HS-27A (cell line): ENCODE results near the gene PLEKHB2.
"Not testable (repeated sequence)": the region's sequence is repeated elsewhere in the genome, so short reads cannot be mapped to it uniquely, and the experiment has no call there.

Experiments used
- DNase-seq: peaks from one replicate; pipeline ENCODE4 v3.0.0-alpha.2; 2012; ENCODE audit warnings: low read depth, missing footprints

The PLEKHB2 gene

DNA sequence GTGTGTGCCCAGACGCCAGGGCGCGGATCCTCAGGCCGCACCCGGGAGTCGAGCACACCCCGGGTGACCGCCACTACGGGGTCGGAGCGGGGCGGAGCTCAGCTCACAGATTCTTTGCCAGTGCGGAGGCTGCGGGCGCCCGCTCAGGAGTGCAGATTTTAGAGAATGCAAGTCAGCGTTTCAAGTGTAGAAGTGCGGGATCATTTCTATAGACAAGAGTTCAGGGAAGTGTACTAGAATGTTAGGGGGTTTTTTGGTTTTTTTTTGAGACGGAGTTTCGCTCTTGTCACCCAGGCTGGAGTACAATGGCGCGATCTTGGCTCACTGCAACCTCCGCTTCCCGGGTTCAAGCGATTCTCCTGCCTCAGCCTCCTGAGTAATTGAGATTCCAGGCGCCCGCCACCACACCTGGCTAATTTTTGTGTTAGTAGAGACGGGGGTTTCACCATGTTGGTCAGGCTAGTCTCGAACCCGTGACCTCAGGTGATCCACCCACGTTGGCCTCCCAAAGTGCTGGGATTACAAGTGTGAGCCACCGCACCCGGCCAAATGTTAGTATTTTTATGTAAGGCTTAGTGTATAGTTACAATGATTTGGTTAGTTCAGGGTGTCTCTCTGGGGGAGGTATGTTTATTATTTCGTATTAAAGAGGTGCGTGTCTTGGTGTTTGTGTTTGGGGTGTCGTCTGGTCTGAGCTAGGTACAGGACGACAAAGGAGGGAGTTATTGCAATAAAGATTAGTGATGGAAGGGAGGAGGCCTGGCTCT lies 11.3 kb upstream of the PLEKHB2 start:
- no peak for DNase-seq

DNA sequence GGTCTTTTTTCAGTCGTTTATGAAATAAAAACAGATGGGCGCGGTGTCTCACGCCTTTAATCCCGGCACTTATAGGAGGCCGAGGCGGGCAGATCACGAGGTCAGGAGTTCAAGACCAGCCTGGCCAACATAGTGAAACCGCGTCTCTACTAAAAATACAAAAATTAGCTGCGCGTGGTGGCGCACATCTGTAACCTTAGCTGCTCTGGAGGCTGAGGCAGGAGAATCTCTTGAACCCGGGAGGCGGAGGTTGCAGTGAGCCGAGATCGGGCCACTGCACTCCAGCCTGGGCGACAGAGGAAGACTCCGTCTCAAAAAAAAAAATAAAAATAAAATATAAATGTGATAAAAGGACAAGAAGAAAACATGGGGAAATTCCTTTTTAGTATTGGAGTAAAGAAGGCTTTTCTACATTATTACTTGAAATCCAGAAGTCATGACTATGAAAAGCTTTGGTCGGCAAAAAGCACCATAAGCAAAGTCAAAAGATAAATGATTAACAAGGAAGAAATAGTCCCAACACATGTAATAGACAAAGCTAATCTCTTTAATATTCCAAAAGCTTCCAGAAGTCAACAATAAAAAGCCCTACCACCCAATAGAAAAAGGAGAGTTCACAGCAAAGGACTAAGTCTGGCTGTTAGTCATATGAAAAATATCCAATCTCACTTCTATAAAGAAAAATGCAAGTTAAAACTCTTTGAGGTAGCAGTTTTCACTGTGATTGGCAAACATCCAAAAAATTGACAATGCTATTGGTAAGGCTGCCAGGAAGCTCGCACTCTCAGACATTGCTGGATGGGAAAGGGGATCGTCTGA lies 10.5 kb upstream of the PLEKHB2 start:
- DNase-seq, result no peak

DNA sequence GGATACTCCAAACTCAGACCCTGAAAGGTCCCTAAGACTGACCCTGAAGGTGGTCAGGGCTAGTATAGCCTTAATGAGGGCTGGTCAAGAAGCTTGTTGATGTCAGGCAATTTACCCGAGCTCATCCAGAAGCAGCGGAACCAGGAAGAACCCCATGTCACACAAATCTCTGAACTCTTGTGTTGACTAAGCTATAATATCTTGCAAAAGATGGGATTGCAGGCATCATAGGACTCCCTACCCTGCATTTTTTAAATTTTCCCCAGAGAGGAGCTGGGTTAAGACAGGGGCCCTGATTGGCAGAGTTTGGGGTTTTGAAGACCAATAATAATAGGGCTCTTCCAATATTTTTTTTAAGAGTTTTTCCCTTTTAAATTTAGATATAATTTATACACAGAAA lies 2.0 kb upstream of the PLEKHB2 start:
- DNase-seq, result no peak

DNA sequence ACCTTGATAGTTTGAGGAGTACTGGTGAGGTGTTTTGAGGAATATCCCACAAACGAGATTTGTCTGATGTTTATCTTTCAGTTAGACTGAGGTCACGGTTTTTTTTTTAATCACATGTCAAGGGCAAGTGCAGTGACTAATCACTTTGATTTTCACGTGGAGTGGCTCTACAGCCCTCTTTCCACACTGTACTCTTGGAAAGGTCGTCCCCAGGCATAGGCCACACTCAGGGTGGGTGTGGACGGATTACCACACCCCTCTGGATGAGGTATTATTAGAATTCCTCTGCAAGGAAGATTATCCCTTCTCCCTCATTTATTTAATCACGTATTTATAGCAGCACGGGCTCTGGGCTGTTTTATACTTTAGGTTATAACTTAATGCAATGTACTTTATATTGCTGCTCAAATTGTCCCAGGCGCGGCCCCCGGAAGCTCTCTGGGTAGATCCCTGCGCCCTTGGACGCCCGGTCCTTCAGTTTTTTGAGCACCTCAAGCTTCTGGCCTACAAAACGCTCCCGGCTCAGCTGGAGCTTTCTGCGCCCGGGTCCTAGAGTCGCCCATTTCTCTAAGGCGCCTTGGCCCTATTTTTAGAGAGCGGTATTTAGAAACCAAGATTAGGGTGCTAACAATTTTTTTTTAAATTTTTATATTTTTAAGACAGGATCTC lies 515 bp upstream of the PLEKHB2 start:
- peak; percentile 43 for DNase-seq

DNA sequence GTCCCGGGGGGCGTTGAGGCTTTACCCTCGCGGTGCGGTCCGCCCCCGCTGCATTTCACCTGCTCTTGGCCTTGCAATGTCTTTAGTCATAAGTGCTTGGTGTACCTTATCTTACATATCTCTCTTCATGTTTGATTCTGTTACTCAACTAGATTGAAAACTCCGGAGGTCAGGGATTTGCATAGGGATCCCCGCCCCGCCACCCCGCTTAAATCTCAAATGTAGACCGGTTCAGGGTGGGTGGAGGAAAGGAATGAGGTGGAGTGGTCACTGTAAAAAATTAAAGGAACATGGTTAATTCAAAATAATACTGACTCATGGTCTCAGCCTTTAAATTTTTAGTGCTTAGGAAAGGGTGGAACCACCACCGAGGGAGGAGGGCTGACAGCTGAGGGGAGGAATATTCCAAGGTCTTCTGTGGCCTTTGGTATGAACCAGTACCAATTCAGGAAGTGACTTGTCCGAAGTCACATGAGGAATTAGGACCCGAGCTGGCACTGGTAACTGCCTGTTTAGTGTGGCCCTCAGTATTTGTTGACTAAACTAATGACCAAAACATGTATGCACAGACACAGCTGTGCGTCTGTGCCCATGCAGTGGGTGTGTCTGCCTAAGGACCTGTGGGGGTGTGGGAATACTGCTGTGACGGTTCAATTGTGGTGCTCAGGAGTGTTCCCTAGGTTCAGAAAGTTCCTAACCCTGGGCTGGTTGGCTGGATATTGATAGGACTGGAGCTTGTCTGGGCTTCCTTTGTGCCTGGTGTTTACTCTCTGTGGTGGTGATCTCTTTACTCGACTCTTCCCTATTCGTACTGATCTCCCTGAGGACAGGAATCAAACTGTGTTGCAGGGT lies 1.0 kb downstream of the PLEKHB2 start:
- no peak for DNase-seq

DNA sequence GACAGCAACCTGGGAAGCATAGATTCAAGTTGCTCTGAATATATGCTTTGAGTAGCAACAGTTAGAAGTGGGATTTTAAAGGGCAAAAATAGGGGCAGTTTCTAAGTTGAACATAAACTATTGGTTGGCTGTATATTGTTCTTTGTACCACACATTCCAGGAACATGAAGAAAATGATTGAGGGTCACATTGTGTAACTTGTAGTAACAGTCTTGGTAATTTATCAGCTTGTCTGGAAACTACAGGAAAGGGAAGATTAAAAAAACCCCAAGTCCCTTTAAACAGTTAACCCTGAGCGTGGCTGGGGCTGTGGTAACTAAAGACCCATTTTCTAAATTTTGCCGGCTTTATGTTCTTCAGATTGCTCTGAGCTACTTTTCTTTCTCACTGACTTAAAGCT lies 7.4 kb downstream of the PLEKHB2 start:
- no peak for DNase-seq

DNA sequence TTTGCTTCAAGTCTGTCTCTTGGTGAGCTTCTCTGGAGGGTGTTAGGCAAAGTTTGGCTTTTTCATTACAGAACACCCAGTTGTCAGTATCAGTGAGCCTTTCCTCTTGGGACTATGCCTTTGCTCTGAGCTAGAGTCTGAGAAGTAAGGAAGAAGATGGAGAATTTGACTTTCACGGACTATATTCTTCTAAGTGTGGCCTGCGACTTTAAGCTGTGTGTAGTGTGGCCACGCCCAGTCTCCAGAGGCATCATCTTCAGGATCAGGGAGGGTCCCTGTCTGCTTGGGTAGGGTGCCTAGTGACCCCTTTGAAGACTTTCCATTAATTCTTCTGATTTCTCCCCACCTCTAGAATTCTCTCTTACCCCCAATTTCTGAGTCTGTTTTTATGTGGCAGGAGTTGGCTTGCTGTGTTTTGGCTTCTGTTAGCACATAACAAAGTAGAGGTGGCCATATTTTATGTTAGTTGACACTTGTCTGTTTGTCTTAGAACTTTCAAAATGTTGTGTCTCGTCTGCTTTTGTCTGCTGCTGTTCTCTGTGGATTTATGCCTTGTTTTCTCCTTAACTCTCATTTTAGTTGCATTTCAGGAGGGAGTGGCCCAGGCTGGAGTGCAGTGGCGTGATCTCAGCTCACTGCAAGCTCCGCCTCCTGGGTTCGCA lies 8.6 kb downstream of the PLEKHB2 start:
- no peak for DNase-seq

DNA sequence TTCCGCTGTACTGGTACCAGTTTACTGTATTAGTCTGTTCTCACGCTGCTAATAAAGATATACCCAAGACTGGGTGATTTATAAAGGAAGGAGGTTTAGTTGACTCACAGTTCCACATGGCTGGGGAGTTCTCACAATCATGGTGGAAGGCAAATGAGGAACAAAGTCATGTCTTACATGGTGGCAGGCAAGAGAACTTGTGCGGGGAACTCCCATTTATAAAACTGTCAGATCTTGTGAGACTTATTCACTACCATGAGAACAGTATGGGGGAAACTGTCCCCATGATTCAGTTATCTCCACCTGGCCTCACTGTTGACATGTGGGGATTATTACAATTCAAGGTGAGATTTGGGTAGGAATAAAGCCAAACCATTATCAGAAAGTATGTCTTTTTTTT lies 9.8 kb downstream of the PLEKHB2 start:
- not testable (repeated sequence) for DNase-seq

DNA sequence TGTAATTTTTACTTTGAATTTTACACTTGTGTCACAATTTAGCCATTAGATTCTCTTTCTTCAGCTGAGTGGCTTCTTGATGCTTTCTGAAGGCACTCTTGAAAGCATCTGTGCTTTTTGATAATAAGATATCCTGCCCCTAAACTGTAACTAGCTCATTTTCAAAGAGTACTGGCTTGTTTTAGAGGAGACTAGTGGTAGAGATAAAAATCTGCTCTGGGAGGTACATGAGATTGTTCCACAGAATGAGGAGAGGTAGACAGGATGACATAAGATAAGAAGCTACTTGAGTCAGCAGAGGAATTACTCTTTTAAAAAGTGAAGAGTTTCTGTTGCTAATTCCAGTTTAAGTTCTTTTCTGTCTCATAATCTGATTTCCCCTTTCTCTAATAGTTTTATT lies 10.6 kb downstream of the PLEKHB2 start:
- DNase-seq, result no peak

DNA sequence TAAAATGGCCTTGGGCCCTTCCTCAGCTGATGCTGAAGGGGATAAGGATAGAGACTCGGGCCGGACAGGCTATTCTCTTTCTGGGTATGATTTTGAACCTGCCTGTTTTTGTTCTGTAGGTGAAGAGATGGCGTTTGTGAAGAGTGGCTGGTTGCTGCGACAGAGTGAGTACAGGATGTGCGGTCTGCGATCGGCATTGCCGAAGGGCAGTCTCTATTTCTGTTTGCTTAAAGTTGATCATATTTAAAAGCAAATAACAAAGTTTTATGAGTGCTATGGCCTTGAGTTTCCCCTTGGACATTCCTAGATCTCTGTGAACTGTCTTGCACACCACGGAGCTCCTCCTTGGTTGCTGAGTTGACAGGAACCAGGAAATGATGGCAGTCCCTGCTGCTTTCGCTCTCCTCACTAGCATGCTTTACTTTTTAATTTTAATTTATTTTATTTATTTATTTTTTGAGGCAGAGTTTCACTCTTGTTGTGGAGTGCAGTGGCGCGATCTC lies 15.7 kb downstream of the PLEKHB2 start:
- DNase-seq, result no peak

DNA sequence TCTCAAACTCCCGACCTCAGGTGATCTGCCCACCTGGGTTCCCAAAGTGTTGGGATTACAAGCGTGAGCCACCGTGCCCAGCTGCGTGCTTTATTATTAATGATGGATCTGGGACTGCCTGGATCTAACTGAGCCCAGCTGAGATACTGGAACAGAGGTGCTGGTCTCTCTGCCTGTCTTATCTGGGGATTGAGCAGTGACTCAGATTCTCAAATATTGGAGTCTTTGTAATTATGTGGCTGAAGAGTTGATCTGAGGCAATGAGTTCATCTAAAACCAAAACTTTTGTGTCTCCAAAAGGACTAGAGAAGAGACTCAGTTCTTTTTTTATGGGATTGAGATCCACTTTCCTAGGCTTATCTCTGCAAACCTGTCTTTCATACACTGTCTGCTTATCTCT lies 16.3 kb downstream of the PLEKHB2 start:
- no peak for DNase-seq

DNA sequence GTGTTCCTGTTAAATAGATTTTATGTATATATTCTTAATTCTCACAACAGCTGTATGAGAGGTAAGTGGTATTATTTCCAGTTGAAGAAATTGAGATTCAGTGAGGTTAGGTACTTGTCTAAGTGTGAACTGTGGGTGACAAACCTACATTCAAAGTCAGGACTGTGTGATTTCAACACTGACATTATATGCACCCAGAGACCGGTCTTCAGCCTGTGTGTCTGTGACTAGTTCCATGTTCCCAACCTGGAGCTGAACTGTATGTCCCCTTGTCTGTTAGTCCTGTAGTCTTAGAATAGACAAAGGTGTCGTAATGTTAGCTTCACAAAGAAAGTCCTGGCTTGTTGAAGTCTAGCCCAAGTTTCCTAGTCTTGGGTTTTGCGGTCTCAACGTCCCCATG lies 17.4 kb downstream of the PLEKHB2 start:
- no peak for DNase-seq

DNA sequence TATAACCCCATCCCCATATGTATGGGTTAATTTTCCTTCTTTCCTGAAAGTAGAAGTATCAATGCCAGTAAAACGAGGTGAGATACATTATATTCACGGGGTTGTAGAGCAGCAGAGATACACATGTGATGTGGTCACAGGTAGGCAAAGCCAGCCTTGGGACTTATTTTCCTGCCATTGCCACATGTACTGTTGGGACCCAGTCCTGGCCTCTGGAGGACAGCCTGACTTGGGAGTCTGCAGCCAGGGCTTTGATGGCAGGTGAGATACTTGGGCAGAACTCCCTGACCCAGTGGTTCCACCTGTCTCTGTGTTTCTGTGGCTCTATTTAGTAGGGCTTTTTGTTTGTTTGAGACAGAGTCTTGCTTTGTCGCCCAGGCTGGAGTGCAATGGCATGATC lies 18.1 kb downstream of the PLEKHB2 start:
- no peak for DNase-seq

DNA sequence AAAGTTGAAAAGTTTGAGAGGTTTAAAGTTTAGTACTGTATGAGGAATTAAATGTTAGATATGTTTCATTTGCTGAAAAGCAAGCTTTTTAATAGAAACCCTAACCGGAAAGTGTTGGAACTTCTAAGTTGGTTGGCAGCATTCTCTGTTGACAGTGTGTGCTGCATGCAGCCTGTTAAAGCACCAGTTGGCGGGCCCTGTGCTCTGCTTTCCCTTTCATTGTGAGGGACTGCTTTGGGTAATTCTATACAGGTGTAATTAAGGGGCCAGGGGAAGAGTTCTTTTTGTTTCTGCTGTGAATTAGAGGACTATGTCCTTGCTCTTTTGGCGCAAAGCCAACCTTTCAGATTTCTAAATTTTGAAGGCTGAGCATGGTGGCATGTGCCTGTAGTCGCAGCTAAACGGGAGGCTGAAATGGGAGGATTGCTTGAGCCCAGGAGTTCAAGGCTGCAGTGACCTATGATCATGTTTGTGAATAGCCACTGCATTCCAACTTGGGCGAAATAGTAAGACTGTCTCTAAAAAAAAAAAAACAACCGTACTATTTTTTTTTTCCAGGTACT lies 20.1 kb downstream of the PLEKHB2 start:
- DNase-seq, result no peak

DNA sequence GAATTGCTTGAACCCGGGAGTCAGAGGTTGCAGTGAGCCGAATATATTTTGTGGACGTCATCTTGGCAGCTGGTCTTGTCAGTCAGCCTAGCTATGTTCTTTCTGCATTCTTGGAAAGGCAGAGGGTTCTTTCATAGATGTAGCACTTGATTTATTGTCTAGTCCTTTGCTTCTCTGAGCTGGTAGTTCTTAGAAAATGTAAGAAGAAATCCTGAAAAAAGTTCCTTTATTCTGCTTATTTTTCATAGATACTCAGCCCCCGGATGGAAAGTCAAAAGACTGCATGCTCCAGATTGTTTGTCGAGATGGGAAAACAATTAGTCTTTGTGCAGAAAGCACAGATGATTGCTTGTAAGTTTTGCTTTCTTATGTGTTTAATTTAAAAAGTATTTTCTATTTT lies 21.3 kb downstream of the PLEKHB2 start:
- DNase-seq, result no peak

DNA sequence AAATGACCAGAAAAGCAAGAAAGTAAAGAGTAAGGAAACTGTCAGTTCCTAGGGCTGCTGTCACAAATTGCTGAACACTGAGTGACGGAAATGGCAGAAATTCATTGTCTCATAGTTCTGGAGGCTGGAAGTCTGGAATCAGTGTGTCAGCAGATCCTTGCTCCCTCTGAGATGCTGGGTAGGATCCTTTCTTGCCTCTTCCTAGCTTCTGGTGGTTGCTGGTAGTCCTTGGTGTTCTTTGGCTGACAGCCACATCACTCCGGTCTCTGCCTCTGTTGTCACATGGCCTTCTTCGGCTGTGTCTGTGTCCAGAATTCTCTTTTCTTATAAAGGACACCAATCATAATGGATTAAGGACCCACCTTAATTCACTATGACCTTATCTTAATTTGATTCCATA lies 21.9 kb downstream of the PLEKHB2 start:
- no peak for DNase-seq

DNA sequence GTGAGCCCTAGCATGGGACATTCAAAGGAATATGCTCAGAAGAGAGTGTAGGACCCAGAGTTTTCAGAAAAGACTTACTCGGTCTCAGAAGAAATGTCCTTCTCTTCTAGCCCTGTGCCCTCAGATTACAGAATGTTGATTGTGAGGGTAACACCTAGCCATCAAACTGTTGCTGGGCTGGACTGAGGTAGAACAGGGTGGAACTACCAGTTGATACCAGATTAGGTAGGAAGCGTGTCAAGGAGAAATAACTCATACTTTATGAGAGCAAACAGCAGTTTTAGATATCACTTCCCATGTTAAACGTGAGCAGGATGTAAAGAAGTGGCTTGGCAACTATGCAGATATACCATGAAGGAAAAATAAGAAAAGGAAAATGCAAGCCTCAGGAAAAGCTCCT lies 22.8 kb downstream of the PLEKHB2 start:
- no peak for DNase-seq

DNA sequence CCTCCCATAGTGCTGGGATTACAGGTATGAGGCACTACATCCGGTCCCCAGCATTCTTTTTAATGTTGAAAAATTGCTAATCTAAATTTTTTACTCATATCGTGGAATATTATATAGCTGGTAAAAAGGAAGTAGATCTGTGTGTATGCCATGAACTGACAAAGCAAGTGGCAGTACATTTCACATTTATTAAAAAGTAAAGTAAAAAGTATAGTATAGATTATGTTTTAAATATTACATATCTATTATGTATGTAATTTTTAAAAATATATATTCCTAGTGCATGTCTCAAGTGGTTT lies 25.1 kb downstream of the PLEKHB2 start:
- no peak for DNase-seq

DNA sequence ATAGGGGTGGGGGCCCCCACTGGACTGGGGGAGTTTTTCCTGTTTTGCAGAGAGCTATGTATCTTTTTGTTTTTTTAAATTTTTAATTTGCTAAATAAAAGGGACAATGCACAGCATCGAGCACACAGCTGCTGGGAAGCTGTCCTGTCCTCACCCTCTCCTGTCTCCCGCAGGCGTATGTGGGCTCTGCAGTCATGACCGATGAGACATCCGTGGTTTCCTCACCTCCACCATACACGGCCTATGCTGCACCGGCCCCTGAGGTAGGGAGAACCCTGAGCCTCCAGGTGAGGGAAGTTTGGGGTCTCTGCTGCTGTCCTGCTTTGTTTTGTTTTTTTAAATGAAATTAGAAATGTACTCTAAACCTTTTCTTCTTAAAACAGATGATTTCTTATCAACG lies 27.6 kb downstream of the PLEKHB2 start:
- no peak for DNase-seq

DNA sequence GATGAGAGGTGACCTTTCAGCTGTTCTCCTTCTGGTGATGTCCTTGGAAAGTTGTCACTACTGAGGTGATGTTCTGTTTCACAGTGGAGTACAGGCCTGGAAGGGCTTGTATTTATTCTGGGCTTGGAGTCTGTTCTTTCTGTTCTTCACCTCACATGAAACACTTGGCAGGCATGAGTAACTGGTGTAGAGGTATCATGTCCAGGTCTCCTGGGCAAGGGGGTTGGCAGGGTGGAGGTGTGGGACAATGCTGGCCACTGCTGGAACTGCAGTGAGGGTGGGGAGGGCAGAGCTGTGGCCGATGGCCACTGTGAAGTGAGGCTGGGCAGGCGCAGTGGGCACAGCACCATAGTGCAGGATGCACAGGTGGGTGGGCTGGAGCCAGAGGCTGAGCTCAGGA lies 35.4 kb downstream of the PLEKHB2 start:
- DNase-seq, result no peak

DNA sequence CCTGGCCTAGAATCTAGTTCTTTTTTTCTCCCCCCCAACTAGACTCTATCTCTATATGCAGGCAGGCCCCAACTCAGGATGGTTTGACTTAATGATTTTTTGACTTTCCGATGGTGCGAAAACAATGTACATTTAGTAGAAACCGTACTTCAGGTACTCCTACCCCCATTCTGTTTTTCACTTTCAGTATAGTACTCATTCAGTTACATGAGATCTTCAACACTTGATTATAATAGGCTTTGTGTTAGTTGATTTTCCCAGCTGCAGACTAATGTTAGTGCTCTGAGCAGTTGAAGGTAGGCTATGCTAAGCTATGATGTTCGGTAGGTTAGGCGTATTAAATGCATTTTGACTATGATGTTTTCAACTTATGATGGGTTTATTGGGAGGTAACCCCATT lies 37.7 kb downstream of the PLEKHB2 start:
- no peak for DNase-seq
